ENCODE results near the gene HRH4.

Gene HRH4

GRCh38 chr18:24514439-24514838 is 54.0 kb downstream of the HRH4 start:
- DNase-seq, result no peak

DNA sequence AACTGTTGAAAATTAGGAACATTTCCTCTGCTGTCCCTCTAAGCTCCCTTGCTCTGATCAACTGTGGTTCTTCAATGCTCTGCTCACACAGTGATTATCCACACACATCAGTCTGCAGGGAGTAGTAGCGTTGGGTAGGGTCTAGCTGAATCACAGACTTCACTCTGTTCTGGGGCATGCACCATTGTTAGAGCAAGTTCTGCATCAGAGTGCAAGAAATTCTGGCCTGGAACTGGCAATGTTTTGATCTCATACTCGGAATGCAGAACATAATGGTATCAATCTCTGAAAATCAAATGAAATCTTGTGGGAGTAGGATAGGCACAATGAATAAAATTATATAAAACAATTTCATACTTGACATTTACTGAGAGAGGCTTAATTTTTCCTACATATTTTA is 55.3 kb downstream of the HRH4 start:
- DNase-seq, result no peak

DNA sequence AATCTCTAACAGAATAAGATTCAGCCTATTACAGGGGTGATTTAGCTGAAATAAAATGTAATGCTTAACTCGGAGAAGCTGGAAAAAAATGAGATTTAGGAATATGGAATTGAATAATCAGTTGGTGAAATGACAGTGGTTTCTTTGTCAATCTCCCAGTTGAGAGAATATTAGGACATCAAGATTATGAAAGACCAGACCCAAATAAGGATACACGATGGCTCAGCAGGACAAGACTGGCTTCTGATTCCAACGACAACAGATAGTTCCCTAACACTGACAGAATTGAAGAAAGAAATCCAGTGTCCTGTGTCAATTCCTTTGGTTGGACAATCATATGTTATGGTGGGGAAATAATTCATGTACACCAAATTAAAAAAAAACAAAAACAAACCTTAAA is 55.8 kb downstream of the HRH4 start:
- no peak for DNase-seq

DNA sequence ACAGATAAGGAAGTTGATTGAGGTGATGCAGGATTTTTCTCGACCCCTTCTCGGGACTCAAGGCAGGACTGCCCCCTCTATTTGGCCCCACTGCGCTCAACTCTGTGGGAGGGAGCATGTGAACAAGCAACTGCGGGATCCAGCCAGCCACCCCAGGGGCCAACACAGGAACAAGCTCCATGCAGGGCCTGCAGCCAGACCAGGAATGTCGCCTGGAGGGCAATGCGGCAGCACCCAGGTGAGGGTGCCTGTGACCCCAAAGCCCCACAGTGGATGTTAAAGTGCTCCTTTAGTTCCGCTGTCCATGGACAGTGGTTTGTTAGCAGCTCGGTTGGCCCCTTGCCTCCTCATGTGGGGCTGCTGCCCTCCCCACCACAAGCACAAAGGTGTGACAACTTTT is 57.1 kb downstream of the HRH4 start:
- DNase-seq, result no peak

GRCh38 chr18:24518596-24518995 is 58.2 kb downstream of the HRH4 start:
- DNase-seq, result no peak

All from activated naive CD4-positive, alpha-beta T cell (primary cell).